Retinal pigment epithelial cell (primary cell): ENCODE measurements around the gene CELF4.
"Not testable (repeated sequence)": the region's sequence is repeated elsewhere in the genome, so short reads cannot be mapped to it uniquely, and the experiment has no call there.

Experiments used
- DNase-seq: peaks from one replicate; pipeline ENCODE4 v3.0.0-alpha.2; 2010; ENCODE audit warnings: low read depth
- H3K4me3 ChIP-seq: 2 replicates; pipeline ENCODE4 v1.5.1; 2011; ENCODE audit warnings: mild to moderate bottlenecking, low read length, control low read depth, moderate library complexity
- TF ChIP-seq, protein P1 (sequence below): conservative IDR thresholded peaks from 2 replicates; pipeline ENCODE4 v1.5.1; 2011; ENCODE audit warnings: low read depth, low read length, control low read depth, inconsistent platforms

Gene CELF4

DNA sequence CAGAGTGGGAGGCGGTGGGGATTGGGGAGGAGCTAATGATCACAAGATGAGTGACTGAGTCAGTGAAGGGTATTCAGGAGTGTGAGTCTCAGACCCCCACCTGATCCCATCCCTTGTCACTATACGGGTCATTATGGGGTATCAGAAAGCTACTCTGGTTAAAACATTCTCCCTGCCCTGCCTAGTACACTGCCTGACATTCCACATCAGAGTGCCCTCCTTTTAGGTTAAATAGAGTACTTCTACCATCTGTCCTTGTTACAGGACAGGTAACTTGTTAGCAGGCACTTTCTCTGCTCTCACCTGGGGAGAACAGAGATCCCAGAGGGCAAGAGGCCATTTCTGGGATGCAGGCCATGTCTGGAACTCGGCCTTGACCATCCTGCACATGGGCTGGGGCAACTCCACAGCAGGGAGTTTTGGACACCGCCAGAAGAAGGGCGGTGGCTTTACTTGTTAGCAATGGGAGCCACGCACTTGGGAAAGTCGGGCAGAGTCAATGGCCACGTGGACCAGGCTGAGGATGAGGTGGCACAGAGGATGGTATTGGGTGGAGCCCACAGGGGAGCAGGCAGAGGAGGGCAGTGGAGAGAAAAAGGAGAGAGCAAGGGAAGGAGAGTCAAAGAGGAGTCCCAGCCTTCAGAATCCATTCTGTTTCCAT lies 98.5 kb downstream of the CELF4 start:
- TF ChIP-seq, protein P1, sequence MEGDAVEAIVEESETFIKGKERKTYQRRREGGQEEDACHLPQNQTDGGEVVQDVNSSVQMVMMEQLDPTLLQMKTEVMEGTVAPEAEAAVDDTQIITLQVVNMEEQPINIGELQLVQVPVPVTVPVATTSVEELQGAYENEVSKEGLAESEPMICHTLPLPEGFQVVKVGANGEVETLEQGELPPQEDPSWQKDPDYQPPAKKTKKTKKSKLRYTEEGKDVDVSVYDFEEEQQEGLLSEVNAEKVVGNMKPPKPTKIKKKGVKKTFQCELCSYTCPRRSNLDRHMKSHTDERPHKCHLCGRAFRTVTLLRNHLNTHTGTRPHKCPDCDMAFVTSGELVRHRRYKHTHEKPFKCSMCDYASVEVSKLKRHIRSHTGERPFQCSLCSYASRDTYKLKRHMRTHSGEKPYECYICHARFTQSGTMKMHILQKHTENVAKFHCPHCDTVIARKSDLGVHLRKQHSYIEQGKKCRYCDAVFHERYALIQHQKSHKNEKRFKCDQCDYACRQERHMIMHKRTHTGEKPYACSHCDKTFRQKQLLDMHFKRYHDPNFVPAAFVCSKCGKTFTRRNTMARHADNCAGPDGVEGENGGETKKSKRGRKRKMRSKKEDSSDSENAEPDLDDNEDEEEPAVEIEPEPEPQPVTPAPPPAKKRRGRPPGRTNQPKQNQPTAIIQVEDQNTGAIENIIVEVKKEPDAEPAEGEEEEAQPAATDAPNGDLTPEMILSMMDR, result no peak
- no peak for DNase-seq
- H3K4me3 ChIP-seq, result no peak overlapping the region

DNA sequence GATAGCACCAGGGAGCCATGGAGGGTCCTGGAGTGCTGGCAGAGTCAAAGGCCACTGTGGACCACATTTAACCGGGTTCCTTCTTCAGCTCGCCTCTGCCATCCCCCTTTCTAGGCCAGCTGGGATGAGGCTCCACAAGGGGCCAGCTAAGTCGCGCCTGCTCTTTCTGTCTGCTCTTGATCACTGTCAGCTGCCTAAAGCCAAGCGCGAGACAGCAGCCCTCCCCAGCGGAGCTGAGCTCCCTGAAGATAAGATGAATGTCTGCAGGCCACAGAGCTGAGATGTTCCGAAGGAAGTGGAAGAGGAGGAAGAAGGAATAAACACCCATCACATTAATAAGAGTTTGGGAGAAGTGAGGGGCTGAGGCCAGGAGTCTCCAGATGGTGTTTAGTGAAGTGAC lies 99.6 kb downstream of the CELF4 start:
- no peak for DNase-seq
- H3K4me3 ChIP-seq, result no peak overlapping the region
- TF ChIP-seq, protein P1, result no peak

DNA sequence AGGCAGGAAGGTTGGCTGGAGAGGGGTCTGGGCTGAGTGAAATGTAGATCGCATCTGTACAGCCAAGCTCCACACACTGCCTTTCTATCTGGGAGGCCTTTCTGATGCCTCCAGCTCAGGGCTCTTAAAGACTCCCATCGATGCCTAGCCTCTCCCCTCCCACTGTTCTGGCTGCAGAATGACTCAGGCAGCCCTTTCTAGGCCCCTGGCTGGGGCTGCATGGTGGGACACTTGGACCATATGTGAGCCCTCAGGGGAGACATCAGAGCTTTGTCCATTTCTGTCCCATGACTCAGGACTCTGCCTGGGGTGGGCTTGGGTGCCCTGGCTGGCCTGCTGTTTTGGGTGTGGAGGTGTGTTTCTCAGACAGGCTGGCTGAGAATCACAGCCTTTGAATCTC lies 101.3 kb downstream of the CELF4 start:
- no peak for DNase-seq
- TF ChIP-seq, protein P1, result no peak
- H3K4me3 ChIP-seq, result no peak overlapping the region

DNA sequence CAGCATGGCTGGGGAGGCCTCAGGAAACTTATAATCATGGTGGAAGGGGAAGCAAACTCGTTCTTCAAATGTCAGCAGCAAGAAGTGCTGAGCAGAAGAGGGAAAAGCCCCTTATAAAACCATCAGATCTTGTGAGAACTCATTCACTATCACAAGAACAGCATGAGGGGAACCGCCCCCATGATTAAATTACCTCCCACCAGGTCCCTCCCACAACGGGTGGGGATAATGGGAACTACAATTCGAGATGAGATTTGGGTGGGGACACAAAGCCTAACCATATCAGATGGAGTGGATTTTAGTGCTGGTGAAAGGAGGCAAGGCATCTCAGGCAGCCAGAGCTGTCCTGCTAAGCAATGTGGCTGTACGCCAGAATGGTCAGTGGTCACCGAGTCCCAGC lies 104.3 kb downstream of the CELF4 start:
- DNase-seq, H3K4me3 ChIP-seq: not testable (repeated sequence)

DNA sequence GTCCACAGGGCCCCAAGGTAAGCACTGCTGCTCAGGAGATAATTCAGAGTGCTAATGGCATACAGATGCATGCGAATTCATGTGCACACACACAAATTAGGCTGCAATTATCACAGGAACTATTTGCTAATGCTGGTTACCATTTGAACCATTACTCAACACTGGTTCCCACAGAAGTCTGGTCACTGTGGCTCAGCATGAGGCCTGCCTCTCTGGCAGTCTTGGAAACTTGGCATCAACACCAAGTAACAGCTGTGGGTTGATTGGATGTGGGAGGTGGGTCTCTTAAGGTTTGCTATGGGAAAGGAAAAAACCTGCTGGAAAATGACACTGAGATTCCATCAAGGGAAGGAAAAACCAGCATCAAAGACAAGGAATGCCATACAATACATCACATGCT lies 105.0 kb downstream of the CELF4 start:
- TF ChIP-seq, protein P1, result no peak
- no peak for DNase-seq

DNA sequence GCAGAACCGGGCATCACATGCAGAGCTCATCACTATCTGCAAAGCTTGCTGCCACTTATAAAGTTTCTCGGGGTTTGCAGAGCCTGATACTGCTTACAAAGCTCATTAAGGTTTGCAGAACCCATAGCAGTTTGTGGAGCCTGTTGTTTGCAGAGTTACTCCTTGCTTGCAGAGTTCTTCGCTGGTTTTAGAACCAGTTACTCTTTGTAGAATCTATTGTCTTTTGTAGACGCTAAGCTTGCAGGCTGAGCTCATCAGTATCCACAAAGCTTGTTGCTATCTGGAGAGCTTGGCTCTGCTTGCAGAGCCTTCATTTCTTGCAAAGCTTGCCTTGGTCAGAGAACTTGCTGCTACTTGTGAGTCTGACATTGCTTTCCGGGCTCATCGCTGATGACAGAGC lies 106.9 kb downstream of the CELF4 start:
- TF ChIP-seq, protein P1, result no peak
- no peak for DNase-seq
- no peak overlapping the region for H3K4me3 ChIP-seq

More for the DNA sequence above, 105.0 kb downstream of the CELF4 start:
- no peak overlapping the region for H3K4me3 ChIP-seq

DNA sequence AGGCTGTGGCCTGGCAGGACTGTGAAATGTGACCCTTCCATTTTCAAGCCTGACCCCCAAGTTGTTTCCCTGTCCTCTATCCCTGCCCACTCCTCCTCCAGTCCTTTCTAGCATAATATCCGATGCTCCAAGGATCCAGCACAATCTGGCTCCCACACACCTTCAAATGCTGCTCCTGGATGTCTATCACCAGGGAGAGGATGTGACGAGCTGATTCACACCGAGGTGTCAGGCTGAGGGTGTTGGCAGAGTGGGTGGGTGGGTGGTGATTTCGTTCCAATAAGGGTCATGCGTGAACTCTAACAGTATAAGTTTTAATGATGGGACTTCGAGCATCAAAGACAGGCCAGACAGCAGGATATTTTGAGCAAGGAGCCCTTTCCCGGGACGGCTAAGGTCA lies 107.8 kb downstream of the CELF4 start:
- H3K4me3 ChIP-seq, result no peak overlapping the region
- TF ChIP-seq, protein P1, result no peak
- DNase-seq, result no peak

DNA sequence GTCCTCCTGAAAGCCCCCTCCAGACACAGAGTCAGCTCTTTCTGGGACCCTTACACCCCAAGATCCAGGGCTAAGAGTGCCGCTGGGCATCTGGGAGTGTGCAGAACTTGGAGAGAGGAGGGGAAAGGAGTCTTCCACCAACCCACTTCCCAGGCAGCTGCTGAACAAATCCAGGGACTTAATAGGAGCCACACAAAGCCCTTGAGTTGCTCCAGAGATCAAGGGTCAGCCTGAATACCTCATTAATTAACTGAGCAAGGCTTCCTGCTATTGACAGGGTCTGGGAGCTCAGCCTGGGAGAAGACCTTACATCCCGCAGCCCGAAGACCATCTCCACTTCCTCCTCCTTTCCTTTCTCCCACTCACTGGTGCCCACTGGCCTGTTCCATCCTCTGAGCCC lies 108.3 kb downstream of the CELF4 start:
- DNase-seq, result no peak
- TF ChIP-seq, protein P1, result no peak

More for the DNA sequence above, 108.3 kb downstream of the CELF4 start:
- no peak overlapping the region for H3K4me3 ChIP-seq
